Natural killer cell (primary cell): ENCODE results near the gene TDRKH. TPM values are rescaled to one million over a fixed set of nuclear protein-coding genes. Genes with fewer than 3 reads are reported as not detected.

Experiments used
- ATAC-seq, 3 donors: fragments of 150-1000 bp in 2 of 3; fragments of 200-7000 bp in 1 of 3; cut with Tn5 transposase; 1 replicate in 1 of 3; 2 replicates in 2 of 3; pipeline ENCODE4 v1.10.0; 2021; ENCODE audit warnings: mild to moderate bottlenecking in 2 of 3, moderate library complexity in 2 of 3
- DNase-seq, 2 donors: peaks; one replicate each; pipeline versions ENCODE4 v3.0.0 to v3.0.0-alpha.2; 2013 to 2021; ENCODE audit warnings: mixed read lengths in 1 of 2
- H3K27ac ChIP-seq: one replicate; pipeline ENCODE4 v1.5.1; 2013; ENCODE audit warnings: mild to moderate bottlenecking, low read length
- H3K27me3 ChIP-seq: one replicate; pipeline ENCODE4 v1.6.1; 2013; ENCODE audit warnings: low read length; ENCODE audit not compliant: control insufficient read depth, insufficient read depth
- H3K36me3 ChIP-seq: one replicate; pipeline ENCODE4 v1.6.1; 2013; ENCODE audit warnings: low read length; ENCODE audit not compliant: control insufficient read depth, insufficient read depth
- H3K4me1 ChIP-seq: one replicate; pipeline ENCODE4 v1.6.1; 2013; ENCODE audit warnings: low read length; ENCODE audit not compliant: control insufficient read depth, insufficient read depth
- H3K4me3 ChIP-seq: one replicate; pipeline ENCODE4 v1.5.1; 2013; ENCODE audit warnings: low read length
- H3K9me3 ChIP-seq: one replicate; pipeline ENCODE4 v1.6.1; 2013; ENCODE audit warnings: low read length; ENCODE audit not compliant: control insufficient read depth, insufficient read depth
- H3K27ac Mint-ChIP-seq, 2 donors: one replicate each; pipeline ENCODE4 v1.8.0; 2022; ENCODE audit warnings: mild to moderate bottlenecking in 2 of 2, mixed read lengths in 2 of 2, moderate library complexity in 1 of 2
- H3K27me3 Mint-ChIP-seq, 2 donors: one replicate each; pipeline ENCODE4 v1.8.0; 2022; ENCODE audit warnings: low read depth in 2 of 2, mixed read lengths in 2 of 2
- H3K36me3 Mint-ChIP-seq: one replicate; pipeline ENCODE4 v1.8.0; 2022; ENCODE audit warnings: mixed read lengths
- H3K4me1 Mint-ChIP-seq, 2 donors: one replicate each; pipeline ENCODE4 v1.8.0; 2022; ENCODE audit warnings: mixed read lengths in 2 of 2
- H3K4me3 Mint-ChIP-seq: one replicate; pipeline ENCODE4 v1.8.0; 2022; ENCODE audit warnings: mild to moderate bottlenecking, moderate library complexity, mixed read lengths
- H3K9me3 Mint-ChIP-seq, 2 donors: one replicate each; pipeline ENCODE4 v1.8.0; 2022; ENCODE audit warnings: mixed read lengths in 2 of 2
- CTCF ChIP-seq: fragments of 200-600 bp; IDR thresholded peaks from one replicate; pipeline ENCODE4 v1.8.0; 2022; ENCODE audit warnings: antibody characterized with exemption
- WGBS: methylation state at CpG from one replicate; pipeline ENCODE4 v1.1.7; 2013; ENCODE audit warnings: missing lambda C conversion rate; ENCODE audit not compliant: insufficient coverage; 5-methylcytosine and 5-hydroxymethylcytosine counted together
- intact Hi-C: fragments of 100-400 bp; cut with micrococcal nuclease; formaldehyde crosslinking; loops from one replicate; pipeline ENCODE4 v1.14.2; 2022
- total RNA-seq, 4 donors: library from RNA; stranded (reverse); fragments of 120-200 nt in 1 of 4; gene quantifications; one replicate each; pipeline versions ENCODE4 v1.2.3 to v1.2.4, GENCODE V29; 2013 to 2022

TDRKH gene
- total RNA-seq, 3 donors from 2014 or later (not counting 1 experiment from before 2014, with no cell fraction given) = 6.3 to 14.5 (median 8.0) TPM

- H3K27ac ChIP-seq = no peak overlapping the region
- DNase-seq = no peak
- H3K36me3 ChIP-seq = peaks cover 24% of the 10 kb centered on the region
- ATAC-seq = no peak
- Mint-ChIP-seq H3K36me3 (no peaks in the 10 kb centered on the region), H3K9me3 (no peaks in the 10 kb centered on the region), H3K4me1 (peaks cover 29 to 34% of the 10 kb centered on the region in 2 donors), H3K27ac (no peak overlapping the region), H3K4me3 (no peak overlapping the region), H3K27me3 (no peaks in the 10 kb centered on the region)
- H3K4me1 ChIP-seq = peaks cover 16% of the 10 kb centered on the region
- no peak for TF ChIP-seq CTCF
- intact Hi-C loops = loop anchor here (2.0 kb wide), 1 partner anchor 20 kb away; no protein-coding TSS in a partner anchor
- no peaks in the 10 kb centered on the region for H3K27me3 ChIP-seq
- H3K4me3 ChIP-seq = no peak overlapping the region
- H3K9me3 ChIP-seq = no peaks in the 10 kb centered on the region
Observed at GRCh38 chr1:151759241-151759640, 31.1 kb downstream of the TDRKH start.

- no peak for DNase-seq
- H3K27ac ChIP-seq = no peak overlapping the region
- H3K27me3 Mint-ChIP-seq = peaks cover 3 to 6% of the 10 kb centered on the region in 2 donors
- H3K4me3 Mint-ChIP-seq = no peak overlapping the region
- H3K36me3 ChIP-seq = peaks cover 18% of the 10 kb centered on the region
- TF ChIP-seq CTCF = no peak
- H3K4me1 ChIP-seq = peaks cover 5% of the 10 kb centered on the region
- H3K9me3 ChIP-seq = no peaks in the 10 kb centered on the region
- no peak overlapping the region for H3K4me3 ChIP-seq
- no peaks in the 10 kb centered on the region for H3K9me3 Mint-ChIP-seq
- WGBS = 90% methylated on average over 1 of the region's 1 CpG
- H3K27me3 ChIP-seq = no peaks in the 10 kb centered on the region
- peak in 2 of 3 donors; percentile 63 to 82 for ATAC-seq
- intact Hi-C loops = no loop called here
- peaks cover 10 to 15% of the 10 kb centered on the region in 2 donors for H3K4me1 Mint-ChIP-seq
- peak overlapping the region; percentile 56 to 64 for H3K27ac Mint-ChIP-seq
- no peaks in the 10 kb centered on the region for H3K36me3 Mint-ChIP-seq
Observed at GRCh38 chr1:151756291-151756690, 34.0 kb downstream of the TDRKH start.

- Histone ChIP-seq H3K4me3 (no peak overlapping the region), H3K27me3 (no peaks in the 10 kb centered on the region), H3K27ac (no peak overlapping the region), H3K36me3 (no peaks in the 10 kb centered on the region), H3K4me1 (no peaks in the 10 kb centered on the region), H3K9me3 (peaks cover 9% of the 10 kb centered on the region)
- ATAC-seq (no peak), DNase-seq (no peak)
- no peaks in the 10 kb centered on the region for H3K36me3 Mint-ChIP-seq
- no peak overlapping the region for H3K27ac Mint-ChIP-seq
- H3K4me3 Mint-ChIP-seq = no peak overlapping the region
- intact Hi-C loops = no loop called here
- TF ChIP-seq CTCF = no peak
- H3K27me3 Mint-ChIP-seq = peaks cover 7 to 17% of the 10 kb centered on the region in 2 donors
- peaks cover 0 to 4% of the 10 kb centered on the region in 2 donors for H3K9me3 Mint-ChIP-seq
- H3K4me1 Mint-ChIP-seq = no peaks in the 10 kb centered on the region
- 91% methylated on average over 4 of the region's 4 CpGs for WGBS
Observed at GRCh38 chr1:151741516-151741915, 48.8 kb downstream of the TDRKH start.
